Measurements from ENCODE around the gene SUCLG2.

DNA sequence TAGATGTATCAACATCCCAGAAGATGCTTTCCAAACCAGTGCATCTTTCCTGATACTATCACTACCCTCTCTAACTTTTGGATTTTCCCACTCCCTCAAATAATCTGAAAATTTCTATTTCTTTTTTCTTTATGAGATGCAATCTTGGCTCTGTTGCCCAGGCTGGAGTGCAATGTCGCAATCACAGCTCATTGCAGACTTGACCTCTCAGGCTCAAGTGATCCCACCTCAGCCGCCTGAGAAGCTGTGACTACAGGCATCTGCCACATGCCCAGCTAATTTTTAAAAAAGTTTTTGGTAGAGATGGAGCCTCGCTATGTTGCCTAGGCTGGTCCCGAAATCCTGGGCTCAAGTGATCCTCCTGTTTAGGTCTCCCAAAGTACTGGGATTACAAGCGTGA is 239.7 kb downstream of the SUCLG2 start:
- TF ChIP-seq POLR2A (IDR thresholded peaks at IDR 0.05; ENCODE audit: low read length) (no peak), GATA1 (IDR thresholded peaks at IDR 0.05; ENCODE audit: low read depth, low read length) (no peak)

All from erythroblast (primary cell).